GM12878 (cell line): ENCODE data around the gene PRTFDC1. TPM values are rescaled to one million over a fixed set of nuclear protein-coding genes. Genes with fewer than 3 reads are reported as not detected.

Experiments used
- ATAC-seq: fragments of 200-7000 bp; cut with Tn5 transposase; 3 replicates; pipeline ENCODE4 v1.9.1; 2020; ENCODE audit warnings: mild to moderate bottlenecking, moderate library complexity
- BruUV-seq: library from RNA; stranded (reverse); fragments of 400-500 nt; replicated peaks from 2 replicates; lab custom pipeline; 2021; lab: Mats Ljungman, UMichigan
- CTCF ChIA-PET: fragments of 300-600 bp; sonication (Branson Sonifier 250); formaldehyde crosslinking; extraction: SDS; loops from one replicate; lab custom pipeline; 2021; ENCODE audit warnings: inconsistent platforms; lab: Yijun Ruan, JAX
- POLR2A ChIA-PET: fragments of 350-600 bp; formaldehyde crosslinking; extraction: SDS; loops from one replicate; lab custom pipeline; 2021; ENCODE audit warnings: inconsistent platforms; lab: Charles Lee
- RAD21 ChIA-PET: fragments of 300-600 bp; sonication (Branson Sonifier 250); formaldehyde crosslinking; loops from one replicate; lab custom pipeline; 2023; ENCODE audit warnings: antibody characterized with exemption; ENCODE audit not compliant: unreplicated experiment; lab: Charles Lee
- SMC1A ChIA-PET: fragments of 300-600 bp; sonication (Branson Sonifier 250); formaldehyde crosslinking; loops from one replicate; lab custom pipeline; 2023; ENCODE audit not compliant: unreplicated experiment, uncharacterized antibody; lab: Charles Lee
- DNase-seq: peaks from one replicate; pipeline ENCODE4 v3.0.0-alpha.2; 2011; ENCODE audit warnings: low read depth, low spot score
- FAIRE-seq: peaks from 3 replicates; lab custom pipeline; 2011; peaks lifted over from hg19 to GRCh38; lab: Jason Lieb, UNC
- H2AFZ ChIP-seq: 2 replicates; pipeline ENCODE4 v1.6.0; 2011; ENCODE audit warnings: low read depth, low read length, control low read depth; ENCODE audit not compliant: control insufficient read depth
- H3K27ac ChIP-seq: 2 replicates; pipeline ENCODE4 v1.5.1; 2011; ENCODE audit warnings: control low read depth; ENCODE audit not compliant: control insufficient read depth, insufficient read depth
- H3K27me3 ChIP-seq, 2 experiments: replicated peaks in 1 of 2; 2 replicates each; pipeline versions ENCODE4 v1.6.0 to v1.6.1; 2011; ENCODE audit warnings: low read length in 1 of 2; ENCODE audit not compliant: control insufficient read depth in 2 of 2, insufficient read depth in 2 of 2
- H3K36me3 ChIP-seq, 2 experiments: 2 replicates each; pipeline ENCODE4 v1.5.1; 2011; ENCODE audit warnings: low read length in 1 of 2; ENCODE audit not compliant: control insufficient read depth in 2 of 2, insufficient read depth in 2 of 2
- H3K4me1 ChIP-seq: 2 replicates; pipeline ENCODE4 v1.6.1; 2011; ENCODE audit warnings: mild to moderate bottlenecking, low read length, moderate library complexity, mixed read lengths; ENCODE audit not compliant: control insufficient read depth, insufficient read depth
- H3K4me2 ChIP-seq: 2 replicates; pipeline ENCODE4 v1.6.0; 2011; ENCODE audit warnings: control low read depth; ENCODE audit not compliant: control insufficient read depth, insufficient read depth
- H3K4me3 ChIP-seq: fragments of 200-600 bp; sonication (generic); 2 replicates; pipeline ENCODE4 v1.5.1; 2016
- H3K79me2 ChIP-seq: 2 replicates; pipeline ENCODE4 v1.6.0; 2011; ENCODE audit warnings: low read length; ENCODE audit not compliant: control insufficient read depth, insufficient read depth
- H3K9ac ChIP-seq: 2 replicates; pipeline ENCODE4 v1.8.0; 2011; ENCODE audit warnings: low read length, control low read depth, mixed read lengths; ENCODE audit not compliant: control insufficient read depth, insufficient read depth
- H3K9me3 ChIP-seq: replicated peaks from 3 replicates; pipeline ENCODE4 v1.5.1; 2011; ENCODE audit warnings: mild to moderate bottlenecking, low read length; ENCODE audit not compliant: control insufficient read depth, insufficient read depth
- H4K20me1 ChIP-seq: 2 replicates; pipeline ENCODE4 v1.6.0; 2011; ENCODE audit not compliant: control insufficient read depth, insufficient read depth
- CBX5 ChIP-seq: sonication (generic); IDR thresholded peaks from 2 replicates; pipeline ENCODE4 v1.6.1; 2016; ENCODE audit warnings: low read depth, moderate library complexity, mild to moderate bottlenecking, inconsistent platforms
- CHD2 ChIP-seq: IDR thresholded peaks from 2 replicates; pipeline ENCODE4 v1.6.1; 2011; ENCODE audit warnings: low read depth, low read length, improper control_type of control experiment, borderline replicate concordance
- EGR1 ChIP-seq, 2 experiments: IDR thresholded peaks; 1 replicate in 1 of 2; 2 replicates in 1 of 2; pipeline ENCODE4 v1.6.1; 2011 to 2012; ENCODE audit warnings: low read depth in 2 of 2, low read length in 2 of 2, borderline replicate concordance in 1 of 2, mild to moderate bottlenecking in 1 of 2, moderate library complexity in 1 of 2
- FOXK2 ChIP-seq: fragments of 450-650 bp; IDR thresholded peaks from 2 replicates; pipeline ENCODE4 v1.6.1; 2017; ENCODE audit warnings: mild to moderate bottlenecking, moderate library complexity
- HDAC6 ChIP-seq: fragments of 200-600 bp; sonication (generic); IDR thresholded peaks from one replicate; pipeline ENCODE4 v1.8.0; 2017; ENCODE audit warnings: antibody characterized with exemption; ENCODE audit not compliant: unreplicated experiment
- IKZF1 ChIP-seq: fragments of 450-650 bp; conservative IDR thresholded peaks from 2 replicates; pipeline ENCODE4 v1.6.1; 2017; ENCODE audit warnings: antibody characterized with exemption, mild to moderate bottlenecking
- MYB ChIP-seq: fragments of 150-350 bp; IDR thresholded peaks from 2 replicates; pipeline ENCODE4 v1.6.1; 2014; ENCODE audit warnings: mild to moderate bottlenecking, low read depth, low read length, borderline replicate concordance
- NR2C1 ChIP-seq: fragments of 450-650 bp; IDR thresholded peaks from 2 replicates; pipeline ENCODE4 v1.6.1; 2017; ENCODE audit warnings: antibody characterized with exemption, mild to moderate bottlenecking, moderate library complexity
- NRF1 ChIP-seq: conservative IDR thresholded peaks from 2 replicates; pipeline ENCODE4 v1.6.1; 2011; ENCODE audit warnings: mild to moderate bottlenecking, low read depth, low read length, improper control_type of control experiment
- PAX8 ChIP-seq: fragments of 450-650 bp; IDR thresholded peaks from 2 replicates; pipeline ENCODE4 v1.6.1; 2017; ENCODE audit warnings: mild to moderate bottlenecking, moderate library complexity
- POLR2A ChIP-seq: IDR thresholded peaks from 2 replicates; pipeline ENCODE4 v1.6.1; 2011; ENCODE audit warnings: low read depth, mild to moderate bottlenecking, low read length
- RCOR1 ChIP-seq: conservative IDR thresholded peaks from 2 replicates; pipeline ENCODE4 v1.6.1; 2012; ENCODE audit warnings: low read depth, low read length, improper control_type of control experiment
- REST ChIP-seq: IDR thresholded peaks from 2 replicates; pipeline ENCODE4 v1.6.1; 2012; ENCODE audit warnings: mild to moderate bottlenecking, low read depth, low read length
- TCF7 ChIP-seq: IDR thresholded peaks from 2 replicates; pipeline ENCODE4 v1.6.1; 2014; ENCODE audit warnings: antibody characterized with exemption, borderline replicate concordance
- USF2 ChIP-seq: IDR thresholded peaks from 2 replicates; pipeline ENCODE4 v1.6.1; 2011; ENCODE audit warnings: low read depth, low read length, improper control_type of control experiment, borderline replicate concordance
- ZBED1 ChIP-seq: IDR thresholded peaks from 2 replicates; pipeline ENCODE4 v1.6.1; 2016; ENCODE audit warnings: borderline replicate concordance
- ZBTB40 ChIP-seq: fragments of 450-650 bp; IDR thresholded peaks from 2 replicates; pipeline ENCODE4 v1.6.1; 2016; ENCODE audit warnings: mild to moderate bottlenecking, moderate library complexity, borderline replicate concordance
- WGBS: methylation state at CpG from one replicate; pipeline ENCODE4 v1.1.6; 2016; ENCODE audit warnings: low lambda C conversion rate; ENCODE audit not compliant: insufficient replicate concordance, insufficient coverage; ENCODE audit errors: missing lambda C conversion rate; 5-methylcytosine and 5-hydroxymethylcytosine counted together
- in situ Hi-C: fragments of 300-500 bp; cut with MboI; formaldehyde crosslinking; loops from 9 replicates; pipeline ENCODE4 v1.14.3; 2018; ENCODE audit warnings: mixed read lengths
- intact Hi-C: fragments of 100-400 bp; cut with micrococcal nuclease; formaldehyde crosslinking; loops from one replicate; pipeline ENCODE4 v1.14.2; 2022; ENCODE audit not compliant: unreplicated experiment
- polyA plus RNA-seq, 11 experiments: library from polyadenylated mRNA; depleted of rRNA in 4 of 11; unstranded in 6 of 11; stranded (reverse) in 5 of 11; fragments of >200 nt; fragmentation: Nextera tagmentation in 4 of 11; fragmentation: Illumina TruSeq in 1 of 11; extraction: Ambion mirVana in 4 of 11; extraction: Trizol in 1 of 11; gene quantifications; 1 replicate in 1 of 11; 2 replicates in 10 of 11; pipeline versions ENCODE4 v1.2.1 to v1.2.3, GENCODE V29; 2011 to 2016; ENCODE audit warnings: inconsistent platforms in 2 of 11, missing spikeins in 2 of 11, low read depth in 1 of 11
- total RNA-seq, 4 experiments: library from RNA; depleted of rRNA in 3 of 4; stranded (reverse); fragments of >200 nt in 3 of 4; fragmentation: Illumina TruSeq in 1 of 4; extraction: Trizol in 1 of 4; gene quantifications; 2 replicates each; pipeline versions ENCODE4 v1.2.1 to v1.2.3, GENCODE V29; 2013 to 2021

Gene PRTFDC1
- total and polyA plus RNA-seq, 10 of the 15 experiments (the other 5 are each of a cell fraction or from before 2014, with no cell fraction given), result 5.5 to 17.3 (median 11.3) TPM

- no peak for ATAC-seq
- Histone ChIP-seq H3K36me3 (no peaks in the 10 kb centered on the region), H3K9ac (no peak overlapping the region), H3K79me2 (no peaks in the 10 kb centered on the region), H4K20me1 (no peaks in the 10 kb centered on the region)
- intact Hi-C loops, result no loop called here
- SMC1A ChIA-PET, result interaction anchor here (0.9 kb wide), 1 partner anchor 13 kb away, joined by 3 read pairs; no protein-coding TSS in a partner anchor
- BruUV-seq, result no TSS peak
- WGBS, result 23% methylated on average over 2 of the region's 2 CpGs
- TF ChIP-seq RCOR1 (no peak), ZBED1 (no peak), TCF7 (no peak), ZBTB40 (no peak), IKZF1 (no peak), EGR1 (IDR thresholded peaks at IDR 0.05; ENCODE audit: borderline replicate concordance in 1 of 2, low read depth in 2 of 2, low read length in 2 of 2) (no peak), NR2C1 (no peak), FOXK2 (no peak), USF2 (no peak), REST (no peak), CBX5 (no peak), CHD2 (no peak), POLR2A (no peak), MYB (no peak), HDAC6 (no peak), NRF1 (no peak), PAX8 (no peak)
- TF ChIP-seq, all 136 proteins: peak for 0
- Histone ChIP-seq H3K4me1 (no peaks in the 10 kb centered on the region), H3K27me3 (no peaks in the 10 kb centered on the region), H2AFZ (no peak overlapping the region), H3K9me3 (no peaks in the 10 kb centered on the region; the same call in 2 of the 3 replicates), H3K27ac (no peak overlapping the region), H3K4me2 (no peak overlapping the region), H3K4me3 (no peak overlapping the region)
- RAD21 ChIA-PET, result interaction anchor here (1.0 kb wide), 1 partner anchor 13 kb away, joined by 3 read pairs; no protein-coding TSS in a partner anchor
- DNase-seq, result no peak
- POLR2A ChIA-PET, result no interaction called here
- FAIRE-seq, result no peak
- CTCF ChIA-PET, result no interaction called here
- in situ Hi-C loops, result no loop called here
Observed at GRCh38 chr10:24974976-24975375, 22.6 kb upstream of the PRTFDC1 start.
